Activated CD4-positive, alpha-beta T cell treated with anti-CD3 and anti-CD28 coated beads for 24 hours (primary cell): Measurements from ENCODE around the gene ACR.
"Not testable (repeated sequence)": the region's sequence is repeated elsewhere in the genome, so short reads cannot be mapped to it uniquely, and the experiment has no call there.

Experiments used
- DNase-seq, 2 donors: peaks; one replicate each; pipeline ENCODE4 v3.0.0-alpha.2; 2020; ENCODE audit warnings: low read depth in 2 of 2

Gene ACR

DNA sequence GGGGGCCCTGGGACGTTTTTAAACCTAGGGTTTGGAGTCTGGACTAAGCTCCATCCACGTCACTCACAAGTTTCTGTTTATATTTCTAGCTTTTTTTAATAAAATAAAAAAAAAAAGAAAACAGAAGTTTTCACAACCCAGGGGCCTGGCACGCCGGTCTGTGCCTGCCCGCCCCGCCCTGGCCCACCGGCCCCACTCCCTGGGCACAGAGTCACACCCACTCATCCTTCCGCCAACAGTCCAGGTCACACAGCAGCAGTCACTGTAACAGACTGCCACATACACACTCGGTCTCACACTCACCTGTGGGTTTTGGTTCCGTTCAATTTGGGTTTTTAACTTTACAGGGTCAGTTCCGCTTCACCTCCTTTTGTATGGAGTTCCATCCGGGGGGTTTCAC lies 5.3 kb upstream of the ACR start:
- DNase-seq, result no peak

- no peak for DNase-seq
Measured at GRCh38 chr22:50733521-50734342, 4.3 kb upstream of the ACR start.

DNA sequence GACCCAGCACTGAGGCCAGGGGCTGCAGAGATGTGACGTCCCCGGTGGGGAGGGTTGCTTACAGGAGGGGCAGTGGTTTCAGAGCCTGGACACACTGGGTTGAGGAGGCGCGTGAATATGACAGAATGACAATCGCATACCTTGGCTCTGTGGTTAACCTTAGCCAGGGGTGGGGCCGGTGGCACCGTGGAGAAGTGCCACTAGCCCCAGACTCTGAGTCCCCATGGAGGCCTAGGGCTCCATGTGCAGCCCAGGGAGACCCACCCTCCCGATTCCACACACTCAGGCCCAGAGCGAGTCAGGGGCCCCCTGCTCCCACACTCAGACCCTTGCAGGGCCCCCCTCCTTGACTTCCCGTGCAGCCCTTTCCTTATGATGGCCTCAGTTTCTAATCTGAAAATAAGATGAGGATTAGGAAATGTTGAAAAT lies 3.6 kb upstream of the ACR start:
- no peak for DNase-seq

GRCh38 chr22:50734986-50735738 lies 2.8 kb upstream of the ACR start:
- DNase-seq, result no peak

- no peak for DNase-seq
Measured at GRCh38 chr22:50735739-50736030, 2.3 kb upstream of the ACR start.

- no peak for DNase-seq
Measured at GRCh38 chr22:50738649-50739227, 734 bp downstream of the ACR start.

GRCh38 chr22:50739279-50739691 lies 1.3 kb downstream of the ACR start:
- DNase-seq, result no peak

DNA sequence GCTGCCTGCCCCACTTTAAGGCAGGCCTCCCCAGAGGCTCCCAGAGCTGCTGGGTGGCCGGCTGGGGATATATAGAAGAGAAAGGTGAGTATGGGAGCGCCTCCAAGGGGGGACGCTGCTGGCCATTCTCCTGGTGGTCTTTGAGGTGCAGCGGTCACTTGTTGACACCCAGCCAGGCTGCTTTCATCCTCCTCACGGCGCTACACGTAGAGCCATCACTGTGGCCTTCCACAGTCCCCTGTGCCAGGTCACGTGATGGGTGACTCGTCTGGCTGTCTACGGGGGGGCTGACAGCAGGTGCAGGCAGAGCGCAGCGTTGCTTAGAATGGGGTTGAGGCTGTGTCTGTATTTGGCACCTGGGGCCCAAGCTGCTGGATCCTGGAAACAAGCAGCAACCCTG lies 1.9 kb downstream of the ACR start:
- DNase-seq, result no peak

GRCh38 chr22:50740714-50741113 lies 2.7 kb downstream of the ACR start:
- not testable (repeated sequence) for DNase-seq

GRCh38 chr22:50744424-50744823 lies 6.4 kb downstream of the ACR start:
- not testable (repeated sequence) for DNase-seq

DNA sequence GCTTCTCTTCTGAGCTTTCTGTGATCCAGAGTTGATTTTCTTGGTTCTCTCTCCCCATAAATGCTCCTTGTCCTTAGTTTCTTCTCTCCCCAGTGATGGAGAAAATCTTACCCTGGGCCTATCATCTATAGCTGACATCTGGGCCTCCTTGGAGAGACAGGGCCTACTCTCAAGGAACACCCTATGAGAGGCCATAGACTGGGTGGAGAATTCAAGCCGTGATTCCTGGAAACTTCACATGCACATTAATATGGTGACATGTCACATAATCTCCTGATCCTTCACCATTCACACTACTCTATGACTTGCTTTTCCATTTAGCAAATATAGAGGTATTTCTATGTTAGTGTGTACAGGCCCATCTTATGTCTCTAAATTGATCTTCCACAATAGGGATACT lies 9.5 kb downstream of the ACR start:
- DNase-seq, result not testable (repeated sequence)

- not testable (repeated sequence) for DNase-seq
Measured at GRCh38 chr22:50748630-50749029, 10.6 kb downstream of the ACR start.

DNA sequence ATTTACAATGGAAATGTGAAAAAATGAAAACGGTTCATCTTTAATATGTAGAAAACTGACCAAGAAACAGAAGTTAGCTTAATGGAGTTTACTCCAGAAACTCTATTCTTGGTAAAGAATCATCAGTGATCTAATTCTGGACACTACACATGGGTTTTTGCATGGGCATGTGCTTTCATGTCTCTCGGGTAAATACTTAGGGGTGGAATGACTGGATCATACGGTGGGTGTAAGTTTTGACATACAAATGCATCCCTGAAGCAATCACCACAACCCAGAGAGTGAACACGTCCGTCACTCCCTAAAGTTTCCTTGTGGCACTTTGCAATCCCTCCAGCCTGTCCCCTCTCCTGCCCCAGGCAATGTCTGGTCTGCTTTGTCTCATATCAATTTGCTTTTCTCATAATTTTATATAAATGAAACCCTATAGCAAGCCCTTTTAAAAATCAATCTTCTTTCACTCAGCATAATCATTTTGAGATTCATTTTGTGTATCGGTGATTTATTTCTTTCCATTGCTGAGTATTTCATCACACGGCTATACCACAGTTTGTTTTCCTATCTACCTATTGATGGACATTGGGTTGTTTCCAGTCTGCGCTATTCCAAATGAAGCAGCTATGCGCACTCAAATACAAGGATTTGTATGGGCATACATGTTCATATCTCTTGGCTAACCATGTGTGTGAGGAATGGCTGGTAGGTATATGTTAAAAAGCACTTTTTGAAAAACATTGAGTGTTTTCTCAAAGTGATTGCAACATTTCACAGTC lies 11.5 kb downstream of the ACR start:
- not testable (repeated sequence) for DNase-seq

GRCh38 chr22:50755251-50755650 lies 17.2 kb downstream of the ACR start:
- DNase-seq, result not testable (repeated sequence)

- not testable (repeated sequence) for DNase-seq
Measured at GRCh38 chr22:50756406-50756805, 18.4 kb downstream of the ACR start.

GRCh38 chr22:50756949-50757491 lies 19.0 kb downstream of the ACR start:
- DNase-seq, result peak; percentile 14 to 22

DNA sequence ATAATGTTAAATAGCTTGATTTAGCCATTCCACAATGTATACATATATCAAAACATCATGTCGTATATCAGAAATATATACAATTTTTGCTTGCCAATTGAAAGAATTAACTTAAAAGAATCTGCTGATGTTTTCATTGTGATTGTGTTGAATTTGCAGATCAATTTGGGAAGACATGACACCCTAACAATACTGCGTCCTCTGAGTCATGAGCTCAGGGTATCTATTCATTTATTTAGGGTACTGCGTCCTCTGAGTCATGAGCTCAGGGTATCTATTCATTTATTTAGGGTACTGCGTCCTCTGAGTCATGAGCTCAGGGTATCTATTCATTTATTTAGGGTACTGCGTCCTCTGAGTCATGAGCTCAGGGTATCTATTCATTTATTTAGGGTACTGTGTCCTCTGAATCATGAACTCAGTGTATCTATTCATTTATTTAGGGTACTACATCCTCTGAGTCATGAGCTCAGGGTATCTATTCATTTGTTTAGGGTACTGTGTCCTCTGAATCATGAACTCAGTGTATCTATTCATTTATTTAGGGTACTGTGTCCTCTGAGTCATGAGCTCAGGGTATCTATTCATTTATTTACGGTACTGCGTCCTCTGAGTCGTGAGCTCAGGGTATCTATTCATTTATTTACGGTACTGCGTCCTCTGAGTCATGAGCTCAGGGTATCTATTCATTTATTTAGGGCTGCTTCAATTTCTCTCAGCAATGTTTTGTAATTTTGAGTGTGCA lies 21.8 kb downstream of the ACR start:
- DNase-seq, result not testable (repeated sequence)

- DNase-seq, result not testable (repeated sequence)
Measured at GRCh38 chr22:50761829-50762228, 23.8 kb downstream of the ACR start.

- not testable (repeated sequence) for DNase-seq
Measured at GRCh38 chr22:50764288-50764687, 26.3 kb downstream of the ACR start.

- not testable (repeated sequence) for DNase-seq
Measured at GRCh38 chr22:50775132-50775531, 37.1 kb downstream of the ACR start.

DNA sequence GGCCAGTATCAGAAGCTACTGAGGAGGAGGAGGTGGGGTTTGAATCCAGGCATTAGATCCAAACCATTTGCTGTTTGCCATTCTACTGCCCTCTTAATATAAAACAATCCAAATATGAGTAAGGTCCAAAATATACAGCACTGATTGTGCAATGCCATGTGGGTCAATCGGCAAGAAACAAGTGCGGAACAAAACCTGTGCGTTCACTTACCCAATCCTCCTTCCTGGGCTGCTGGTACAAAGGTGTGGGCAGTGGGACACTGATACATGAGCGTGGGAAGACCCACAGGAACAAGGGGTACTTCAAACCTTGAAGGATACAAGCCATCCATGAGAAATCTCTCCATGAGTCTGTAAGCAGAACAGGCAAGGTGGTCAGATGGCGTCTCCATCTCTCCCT lies 39.6 kb downstream of the ACR start:
- not testable (repeated sequence) for DNase-seq
